H9 (cell line): ENCODE data around the gene IFNGR1. TPM values are rescaled to one million over a fixed set of nuclear protein-coding genes. Genes with fewer than 3 reads are reported as not detected.

Experiments used
- DNase-seq: peaks from one replicate; pipeline ENCODE4 v3.0.0-alpha.2; 2017
- H2AFZ ChIP-seq: one replicate; pipeline ENCODE4 v1.6.1; 2013; ENCODE audit warnings: mild to moderate bottlenecking, low read length, control low read depth, moderate library complexity
- H2AK5ac ChIP-seq: 2 replicates; pipeline ENCODE4 v1.6.1; 2013; ENCODE audit warnings: low read length, control low read depth, mixed read lengths; ENCODE audit not compliant: insufficient read length
- H2BK120ac ChIP-seq: one replicate; pipeline ENCODE4 v1.6.1; 2013; ENCODE audit warnings: low read depth, mild to moderate bottlenecking, low read length, control low read depth, inconsistent platforms; ENCODE audit not compliant: poor library complexity, severe bottlenecking
- H2BK12ac ChIP-seq: 2 replicates; pipeline ENCODE4 v1.6.1; 2013; ENCODE audit warnings: low read length, control low read depth, mixed read lengths, low read depth; ENCODE audit not compliant: insufficient read length
- H2BK15ac ChIP-seq: 2 replicates; pipeline ENCODE4 v1.6.1; 2013; ENCODE audit warnings: low read depth, low read length, control low read depth
- H2BK20ac ChIP-seq: one replicate; pipeline ENCODE4 v1.6.1; 2013; ENCODE audit warnings: low read depth, mild to moderate bottlenecking, low read length, control low read depth, inconsistent platforms; ENCODE audit not compliant: poor library complexity, severe bottlenecking
- H2BK5ac ChIP-seq: 2 replicates; pipeline ENCODE4 v1.6.1; 2013; ENCODE audit warnings: low read length, control low read depth, mixed read lengths; ENCODE audit not compliant: insufficient read length
- H3K14ac ChIP-seq: 2 replicates; pipeline ENCODE4 v1.6.1; 2013; ENCODE audit warnings: low read length, control low read depth; ENCODE audit not compliant: insufficient read depth
- H3K18ac ChIP-seq: 2 replicates; pipeline ENCODE4 v1.6.1; 2013; ENCODE audit warnings: low read depth, mild to moderate bottlenecking, mixed read lengths, low read length, control low read depth; ENCODE audit not compliant: insufficient read length
- H3K23ac ChIP-seq: 2 replicates; pipeline ENCODE4 v1.6.1; 2013; ENCODE audit warnings: low read length, control low read depth, mixed read lengths, low read depth; ENCODE audit not compliant: insufficient read length
- H3K23me2 ChIP-seq: 2 replicates; pipeline ENCODE4 v1.6.1; 2013; ENCODE audit warnings: low read depth, mild to moderate bottlenecking, mixed read lengths, low read length, control low read depth; ENCODE audit not compliant: insufficient read length, poor library complexity, severe bottlenecking
- H3K27ac ChIP-seq: 2 replicates; pipeline ENCODE4 v1.5.1; 2013; ENCODE audit warnings: low read length, control low read depth, mixed read lengths, low read depth; ENCODE audit not compliant: insufficient read length
- H3K27me3 ChIP-seq: 2 replicates; pipeline ENCODE4 v1.6.1; 2013; ENCODE audit warnings: low read length, control low read depth, inconsistent platforms; ENCODE audit not compliant: insufficient read depth
- H3K4ac ChIP-seq: 2 replicates; pipeline ENCODE4 v1.6.1; 2013; ENCODE audit warnings: low read depth, mild to moderate bottlenecking, control low read depth, inconsistent platforms, low read length, moderate library complexity
- H3K4me1 ChIP-seq: 2 replicates; pipeline ENCODE4 v1.6.1; 2013; ENCODE audit warnings: low read length, control low read depth, inconsistent platforms; ENCODE audit not compliant: insufficient read depth
- H3K4me2 ChIP-seq: 2 replicates; pipeline ENCODE4 v1.6.1; 2013; ENCODE audit warnings: low read length, control low read depth, mixed read lengths; ENCODE audit not compliant: insufficient read length, insufficient read depth
- H3K56ac ChIP-seq: 2 replicates; pipeline ENCODE4 v1.6.1; 2013; ENCODE audit warnings: low read depth, mild to moderate bottlenecking, mixed read lengths, low read length, control low read depth; ENCODE audit not compliant: insufficient read length
- H3K79me1 ChIP-seq: 2 replicates; pipeline ENCODE4 v1.6.1; 2013; ENCODE audit warnings: low read depth, mild to moderate bottlenecking, moderate library complexity, low read length, control low read depth, inconsistent platforms; ENCODE audit not compliant: insufficient read depth, poor library complexity, severe bottlenecking
- H3K79me2 ChIP-seq: 2 replicates; pipeline ENCODE4 v1.6.1; 2013; ENCODE audit warnings: low read length, control low read depth, inconsistent platforms; ENCODE audit not compliant: insufficient read depth
- H3K9ac ChIP-seq: 2 replicates; pipeline ENCODE4 v1.6.1; 2013; ENCODE audit warnings: low read length, control low read depth, mixed read lengths; ENCODE audit not compliant: insufficient read length; ENCODE audit errors: extremely low read depth
- H3K9me3 ChIP-seq: one replicate; pipeline ENCODE4 v1.6.1; 2013; ENCODE audit warnings: low read depth, low read length, inconsistent platforms; ENCODE audit not compliant: control insufficient read depth
- H3T11ph ChIP-seq: one replicate; pipeline ENCODE4 v1.6.1; 2013; ENCODE audit warnings: mild to moderate bottlenecking, low read length, control low read depth, inconsistent platforms
- H4K20me1 ChIP-seq: one replicate; pipeline ENCODE4 v1.6.1; 2013; ENCODE audit not compliant: control insufficient read depth, insufficient read length, insufficient read depth
- H4K5ac ChIP-seq: 2 replicates; pipeline ENCODE4 v1.6.1; 2013; ENCODE audit warnings: low read depth, mild to moderate bottlenecking, mixed read lengths, low read length, control low read depth; ENCODE audit not compliant: insufficient read length
- H4K8ac ChIP-seq: replicated peaks from 2 replicates; pipeline ENCODE4 v1.6.1; 2013; ENCODE audit warnings: low read length, control low read depth, mixed read lengths, low read depth; ENCODE audit not compliant: insufficient read length
- H4K91ac ChIP-seq: 2 replicates; pipeline ENCODE4 v1.6.1; 2013; ENCODE audit warnings: low read depth, mild to moderate bottlenecking, moderate library complexity, mixed read lengths, low read length, control low read depth; ENCODE audit not compliant: insufficient read length
- H3K27ac Mint-ChIP-seq, 3 experiments: 2 replicates in 2 of 3; 3 replicates in 1 of 3; pipeline ENCODE4 v1.8.0; 2020 to 2021; ENCODE audit warnings: mixed read lengths in 3 of 3, mild to moderate bottlenecking in 1 of 3, moderate library complexity in 1 of 3
- H3K27me3 Mint-ChIP-seq: 2 replicates; pipeline ENCODE4 v1.8.0; 2021; ENCODE audit warnings: low read depth, mild to moderate bottlenecking, moderate library complexity, mixed read lengths
- H3K36me3 Mint-ChIP-seq, 3 experiments: 2 replicates in 2 of 3; 3 replicates in 1 of 3; pipeline ENCODE4 v1.8.0; 2020 to 2021; ENCODE audit warnings: low read depth in 3 of 3, mixed read lengths in 3 of 3; ENCODE audit not compliant: insufficient read depth in 1 of 3
- H3K4me1 Mint-ChIP-seq, 2 experiments: 2 replicates each; pipeline ENCODE4 v1.8.0; 2020; ENCODE audit warnings: mixed read lengths in 2 of 2
- H3K4me3 Mint-ChIP-seq, 2 experiments: 2 replicates in 1 of 2; 3 replicates in 1 of 2; pipeline ENCODE4 v1.8.0; 2020 to 2021; ENCODE audit warnings: mild to moderate bottlenecking in 2 of 2, mixed read lengths in 2 of 2, moderate library complexity in 1 of 2
- H3K9me3 Mint-ChIP-seq, 2 experiments: 2 replicates in 1 of 2; 3 replicates in 1 of 2; pipeline ENCODE4 v1.8.0; 2020; ENCODE audit warnings: mild to moderate bottlenecking in 2 of 2, mixed read lengths in 2 of 2, moderate library complexity in 1 of 2
- CTCF ChIP-seq: fragments of 200-600 bp; sonication (generic); conservative IDR thresholded peaks from 3 replicates; pipeline ENCODE4 v1.8.0; 2021; ENCODE audit warnings: antibody characterized with exemption, mild to moderate bottlenecking
- total RNA-seq: library from RNA; stranded (reverse); gene quantifications from 2 replicates; pipeline ENCODE4 v1.2.1, GENCODE V29; 2021

Gene IFNGR1
- total RNA-seq, 1 experiment from 2014 or later = 32.2 TPM

- no peak overlapping the region for H3K4ac ChIP-seq
- no peak overlapping the region for H2BK12ac ChIP-seq
- no peak overlapping the region for H2BK20ac ChIP-seq
- H4K91ac ChIP-seq = no peak overlapping the region
- H2AFZ ChIP-seq = no peak overlapping the region
- H3K4me1 ChIP-seq = no peaks in the 10 kb centered on the region
- no peak overlapping the region for H3T11ph ChIP-seq
- no peak for DNase-seq
- no peak overlapping the region for H3K27ac ChIP-seq
- no peak overlapping the region for H2BK15ac ChIP-seq
- no peak overlapping the region for H2BK5ac ChIP-seq
- H2BK120ac ChIP-seq = no peak overlapping the region
- no peaks in the 10 kb centered on the region for H4K20me1 ChIP-seq
- H3K36me3 Mint-ChIP-seq = peaks cover 4 to 12% (median 9%) of the 10 kb centered on the region in 3 experiments; a peak in 6 of 7 replicates
- peaks cover 26 to 27% of the 10 kb centered on the region in 2 experiments for H3K9me3 Mint-ChIP-seq
- TF ChIP-seq CTCF = no peak
- H3K14ac ChIP-seq = no peak overlapping the region
- H4K5ac ChIP-seq = no peak overlapping the region
- no peak overlapping the region for H4K8ac ChIP-seq
- H3K27me3 ChIP-seq = no peaks in the 10 kb centered on the region
- no peak overlapping the region for H2AK5ac ChIP-seq
- no peaks in the 10 kb centered on the region for H3K79me2 ChIP-seq
- 0 out of 7 replicates have a peak overlapping the region, but pooled peaks of 1 of the 3 experiments have one; percentile 20 for H3K27ac Mint-ChIP-seq
- no peaks in the 10 kb centered on the region for H3K27me3 Mint-ChIP-seq
- no peak overlapping the region for H3K56ac ChIP-seq
- H3K79me1 ChIP-seq = no peaks in the 10 kb centered on the region
- H3K23me2 ChIP-seq = no peaks in the 10 kb centered on the region
- H3K9ac ChIP-seq = no peak overlapping the region
- H3K9me3 ChIP-seq = peaks cover 4% of the 10 kb centered on the region
- no peak overlapping the region for H3K4me3 Mint-ChIP-seq
- H3K18ac ChIP-seq = no peak overlapping the region
- peaks cover 6 to 9% of the 10 kb centered on the region in 2 experiments for H3K4me1 Mint-ChIP-seq
- H3K4me2 ChIP-seq = no peak overlapping the region
- no peak overlapping the region for H3K23ac ChIP-seq
Measured at GRCh38 chr6:137259349-137259748, 40.2 kb upstream of the IFNGR1 start.
